Type B pancreatic cell (in vitro differentiated cells): ENCODE results near the gene MOB3B. TPM values are rescaled to one million over a fixed set of nuclear protein-coding genes. Genes with fewer than 3 reads are reported as not detected.

ENCODE experiments used
- DNase-seq: peaks from one replicate; pipeline ENCODE4 v3.0.0; 2021; ENCODE audit warnings: mixed read lengths; ENCODE audit not compliant: unreplicated experiment; ENCODE audit errors: extremely low spot score
- H3K27ac Mint-ChIP-seq: 2 replicates; pipeline ENCODE4 v1.8.0; 2021; ENCODE audit warnings: mild to moderate bottlenecking, mixed read lengths
- H3K27me3 Mint-ChIP-seq: 2 replicates; pipeline ENCODE4 v1.8.0; 2021; ENCODE audit warnings: mixed read lengths
- H3K36me3 Mint-ChIP-seq: 2 replicates; pipeline ENCODE4 v1.8.0; 2021; ENCODE audit warnings: mixed read lengths
- H3K4me1 Mint-ChIP-seq: one replicate; pipeline ENCODE4 v1.8.0; 2021; ENCODE audit warnings: mixed read lengths; ENCODE audit not compliant: unreplicated experiment
- H3K4me3 Mint-ChIP-seq: 2 replicates; pipeline ENCODE4 v1.8.0; 2021; ENCODE audit warnings: mild to moderate bottlenecking, mixed read lengths
- H3K9me3 Mint-ChIP-seq: 2 replicates; pipeline ENCODE4 v1.8.0; 2021; ENCODE audit warnings: mixed read lengths
- CTCF ChIP-seq: fragments of 200-600 bp; sonication (generic); conservative IDR thresholded peaks from 2 replicates; pipeline ENCODE4 v1.5.0; 2021; ENCODE audit warnings: antibody characterized with exemption, mild to moderate bottlenecking
- total RNA-seq: library from RNA; stranded (reverse); gene quantifications from 2 replicates; pipeline ENCODE4 v1.2.1, GENCODE V29; 2021; ENCODE audit warnings: low replicate concordance

The MOB3B gene
- total RNA-seq, 1 donor from 2014 or later = 27.5 TPM

- H3K9me3 Mint-ChIP-seq = no peaks in the 10 kb centered on the region
- H3K4me1 Mint-ChIP-seq = peaks cover 44% of the 10 kb centered on the region
- H3K27ac Mint-ChIP-seq = no peak overlapping the region
- H3K27me3 Mint-ChIP-seq = no peaks in the 10 kb centered on the region
- no peak for TF ChIP-seq CTCF
- H3K4me3 Mint-ChIP-seq = no peak overlapping the region
- peaks cover 34% of the 10 kb centered on the region for H3K36me3 Mint-ChIP-seq
- no peak for DNase-seq
Observed at GRCh38 chr9:27474305-27474704, 55.3 kb downstream of the MOB3B start.

- no peak for TF ChIP-seq CTCF
- no peak for DNase-seq
- H3K9me3 Mint-ChIP-seq = no peaks in the 10 kb centered on the region
- H3K27me3 Mint-ChIP-seq = no peaks in the 10 kb centered on the region
- H3K36me3 Mint-ChIP-seq = peaks cover 32% of the 10 kb centered on the region
- H3K27ac Mint-ChIP-seq = no peak overlapping the region
- H3K4me1 Mint-ChIP-seq = peaks cover 46% of the 10 kb centered on the region
- no peak overlapping the region for H3K4me3 Mint-ChIP-seq
Observed at GRCh38 chr9:27473111-27473529, 56.5 kb downstream of the MOB3B start.

GRCh38 chr9:27472195-27472594 is 57.4 kb downstream of the MOB3B start:
- no peak for TF ChIP-seq CTCF
- no peak for DNase-seq
- Mint-ChIP-seq H3K9me3 (no peaks in the 10 kb centered on the region), H3K4me1 (peaks cover 51% of the 10 kb centered on the region), H3K36me3 (peaks cover 36% of the 10 kb centered on the region), H3K27ac (no peak overlapping the region), H3K4me3 (no peak overlapping the region), H3K27me3 (no peaks in the 10 kb centered on the region)

GRCh38 chr9:27471789-27472188 is 57.8 kb downstream of the MOB3B start:
- peaks cover 32% of the 10 kb centered on the region for H3K36me3 Mint-ChIP-seq

GRCh38 chr9:27471366-27471765 is 58.2 kb downstream of the MOB3B start:
- Mint-ChIP-seq H3K9me3 (peaks cover 2% of the 10 kb centered on the region), H3K27me3 (no peaks in the 10 kb centered on the region), H3K27ac (no peak overlapping the region), H3K4me1 (peaks cover 51% of the 10 kb centered on the region), H3K36me3 (peaks cover 33% of the 10 kb centered on the region), H3K4me3 (no peak overlapping the region)
- DNase-seq = no peak
- no peak for TF ChIP-seq CTCF

More at GRCh38 chr9:27471789-27472188, 57.8 kb downstream of the MOB3B start:
- H3K27me3 Mint-ChIP-seq = no peaks in the 10 kb centered on the region
- no peaks in the 10 kb centered on the region for H3K9me3 Mint-ChIP-seq
- H3K4me1 Mint-ChIP-seq = peaks cover 51% of the 10 kb centered on the region
- TF ChIP-seq CTCF = no peak
- no peak overlapping the region for H3K4me3 Mint-ChIP-seq
- no peak overlapping the region for H3K27ac Mint-ChIP-seq
- no peak for DNase-seq
